ENCODE data around the gene ZNHIT6.

ZNHIT6 gene

DNA sequence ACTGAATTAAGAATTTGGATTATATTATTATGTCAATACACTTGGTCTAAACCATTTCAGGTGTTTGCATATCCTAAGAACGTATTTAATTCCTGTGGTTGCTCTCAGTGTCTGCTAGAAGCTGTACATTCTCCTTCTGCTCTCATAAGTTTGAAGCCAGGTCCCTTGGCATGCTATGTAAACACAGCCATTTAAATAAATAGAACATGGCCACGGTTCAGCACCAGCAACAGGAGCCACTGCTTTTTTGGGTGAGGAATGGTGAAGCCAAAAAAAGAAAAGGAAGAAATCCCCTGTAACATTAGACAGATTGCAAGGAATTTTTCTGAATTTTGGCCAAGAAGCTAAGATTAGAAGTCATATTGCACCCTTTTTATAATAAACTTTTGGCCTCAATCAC, 108.6 kb downstream of the ZNHIT6 start:
- DNase-seq: no peak

More for the DNA sequence above, 108.6 kb downstream of the ZNHIT6 start:
- intact Hi-C loops (cut with DNase I): no loop called here

Measured in posterior cingulate gyrus (tissue), 11 donors.